Measurements from ENCODE around the gene PARP8.
"Not testable (repeated sequence)": the region's sequence is repeated elsewhere in the genome, so short reads cannot be mapped to it uniquely, and the experiment has no call there.

The PARP8 gene

GRCh38 chr5:50791813-50792212 lies 125.4 kb downstream of the PARP8 start:
- no peak for DNase-seq (ENCODE audit: low read depth)

DNA sequence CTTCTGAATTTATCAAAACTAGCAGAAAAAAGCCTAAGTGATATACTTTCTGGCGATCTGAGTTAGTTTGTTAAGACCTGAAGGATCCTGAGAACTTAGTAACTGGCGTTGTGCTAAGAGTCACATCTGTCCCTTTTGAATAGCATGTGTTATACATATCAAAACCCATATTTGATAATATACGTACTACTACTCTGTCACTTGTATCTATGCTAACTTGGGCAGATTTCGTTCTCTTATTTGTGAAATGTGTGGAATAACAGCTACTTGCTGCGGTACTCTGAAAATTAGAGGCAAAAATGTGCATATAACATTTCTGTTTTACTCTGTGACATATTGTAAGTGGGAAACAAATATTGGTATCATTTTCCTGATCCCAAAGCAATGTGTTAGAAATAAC lies 126.4 kb downstream of the PARP8 start:
- no peak for DNase-seq (ENCODE audit: low read depth)

GRCh38 chr5:50794812-50795211 lies 128.4 kb downstream of the PARP8 start:
- DNase-seq (ENCODE audit: low read depth), result no peak

GRCh38 chr5:50798002-50798401 lies 131.6 kb downstream of the PARP8 start:
- no peak for DNase-seq (ENCODE audit: low read depth)

DNA sequence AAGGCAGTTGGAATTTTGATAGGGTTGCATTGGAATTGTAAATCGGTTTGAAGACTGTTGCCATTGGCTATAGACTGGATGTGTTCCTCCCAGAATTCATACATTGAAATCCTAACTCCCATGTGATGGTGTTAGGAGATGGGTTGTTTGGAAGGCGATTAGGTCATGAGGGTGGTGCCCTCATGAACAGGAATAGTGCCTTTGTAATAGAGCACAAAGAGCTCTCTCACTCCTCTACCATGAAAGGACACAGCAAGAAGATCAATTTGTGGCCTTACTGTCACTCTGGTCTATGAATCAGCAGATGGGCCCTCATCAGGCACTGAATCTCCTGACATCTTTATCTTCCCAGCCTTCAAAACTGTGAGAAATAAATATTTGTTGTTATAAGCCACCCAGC lies 133.2 kb downstream of the PARP8 start:
- no peak for DNase-seq (ENCODE audit: low read depth)

DNA sequence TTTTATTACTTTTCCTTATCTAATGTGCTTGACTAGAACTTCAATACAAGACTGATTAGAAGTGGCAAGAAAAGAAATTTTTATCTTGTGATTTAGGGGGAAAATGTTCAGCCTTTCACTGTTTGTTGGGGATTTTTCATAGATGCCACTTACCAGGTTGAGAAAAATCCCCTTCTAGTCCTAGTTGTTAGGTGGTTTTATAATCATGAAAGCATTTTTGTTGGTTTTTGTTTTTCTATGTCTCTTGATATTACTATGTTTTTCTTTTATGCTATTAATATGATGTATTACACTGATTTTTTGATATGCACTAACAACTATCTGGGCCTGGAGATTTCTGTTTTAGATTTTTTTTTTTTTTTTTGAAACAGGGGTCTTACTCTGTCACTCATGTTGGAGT lies 134.0 kb downstream of the PARP8 start:
- no peak for DNase-seq (ENCODE audit: low read depth)

DNA sequence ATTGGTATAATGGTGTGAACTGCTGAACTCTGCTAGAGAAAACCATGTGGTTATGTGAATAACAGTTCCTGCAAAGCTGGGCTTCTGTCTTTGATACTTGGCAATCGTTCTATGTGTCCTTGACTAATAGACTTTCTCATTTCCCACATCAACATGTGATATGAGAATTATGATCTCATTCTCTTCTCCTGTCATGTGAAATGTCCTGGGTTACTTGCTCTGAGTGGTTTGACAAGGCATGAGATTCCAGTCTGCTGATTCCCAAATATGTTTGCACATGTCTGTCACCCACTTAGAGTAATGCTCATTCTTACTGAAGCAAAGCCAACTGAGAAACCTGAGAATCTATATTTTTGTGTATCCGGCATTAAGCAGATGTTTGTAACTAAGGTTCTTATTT lies 141.2 kb downstream of the PARP8 start:
- no peak for DNase-seq (ENCODE audit: low read depth)

GRCh38 chr5:50808406-50808805 lies 142.0 kb downstream of the PARP8 start:
- no peak for DNase-seq (ENCODE audit: low read depth)

DNA sequence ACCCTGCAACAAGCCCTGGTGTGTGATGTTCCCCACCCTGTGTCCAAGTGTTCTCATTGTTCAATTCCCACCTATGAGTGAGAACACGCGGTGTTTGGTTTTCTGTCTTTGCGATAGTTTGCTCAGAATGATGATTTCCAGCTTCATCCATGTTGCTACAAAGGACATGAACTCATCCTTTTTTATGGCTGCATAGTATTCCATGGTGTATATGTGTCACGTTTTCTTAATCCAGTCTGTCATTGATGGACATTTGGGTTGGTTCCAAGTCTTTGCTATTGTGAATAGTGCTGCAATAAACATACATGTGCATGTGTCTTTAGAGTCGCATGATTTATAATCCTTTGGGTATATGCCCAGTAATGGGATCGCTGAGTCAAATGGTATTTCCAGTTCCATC lies 145.3 kb downstream of the PARP8 start:
- DNase-seq (ENCODE audit: low read depth), result not testable (repeated sequence)

DNA sequence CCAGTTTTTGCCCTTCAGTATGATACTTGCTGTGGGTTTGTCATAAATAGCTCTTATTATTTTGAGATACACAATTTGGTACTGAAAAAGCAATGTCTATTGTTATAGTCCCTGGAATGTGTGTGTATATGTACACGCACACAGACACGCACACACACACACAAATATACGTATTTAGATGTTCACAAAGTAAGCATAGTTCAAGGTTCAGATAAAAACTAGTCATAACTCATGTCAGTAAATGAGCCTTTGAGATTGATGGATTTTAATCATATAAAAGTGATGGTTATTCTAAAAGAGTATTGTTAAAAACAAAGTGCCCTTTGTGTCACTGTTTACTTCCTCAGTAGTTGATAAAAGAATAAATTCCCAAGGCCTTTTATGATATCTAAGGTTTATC lies 147.3 kb downstream of the PARP8 start:
- DNase-seq (ENCODE audit: low read depth), result no peak

- DNase-seq (ENCODE audit: low read depth), result no peak
Observed at GRCh38 chr5:50814556-50814955, 148.1 kb downstream of the PARP8 start.

DNA sequence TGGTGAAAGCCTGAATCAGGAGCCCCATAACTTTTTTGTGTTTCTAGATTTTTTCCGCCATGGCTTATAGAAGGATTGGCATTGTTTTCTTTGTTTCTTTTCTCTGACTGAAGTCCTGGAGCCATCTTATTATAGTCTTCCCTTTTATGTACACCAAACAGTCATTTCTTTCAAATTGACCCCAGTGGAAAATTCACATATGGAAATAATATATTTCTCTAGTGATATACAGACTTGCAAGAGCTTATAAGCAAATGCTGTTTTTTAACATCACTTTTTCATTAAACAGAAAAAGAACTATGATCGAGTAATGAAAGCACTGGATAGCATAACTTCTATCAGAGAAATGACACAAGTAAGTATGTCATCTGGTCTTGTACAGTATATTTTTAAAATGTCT lies 155.6 kb downstream of the PARP8 start:
- DNase-seq (ENCODE audit: low read depth), result no peak

- DNase-seq (ENCODE audit: low read depth), result no peak
Observed at GRCh38 chr5:50822761-50823160, 156.3 kb downstream of the PARP8 start.

GRCh38 chr5:50823568-50823967 lies 157.1 kb downstream of the PARP8 start:
- DNase-seq (ENCODE audit: low read depth), result no peak

- DNase-seq (ENCODE audit: low read depth), result no peak
Observed at GRCh38 chr5:50824109-50824508, 157.7 kb downstream of the PARP8 start.

- no peak for DNase-seq (ENCODE audit: low read depth)
Observed at GRCh38 chr5:50827516-50828247, 161.2 kb downstream of the PARP8 start.

DNA sequence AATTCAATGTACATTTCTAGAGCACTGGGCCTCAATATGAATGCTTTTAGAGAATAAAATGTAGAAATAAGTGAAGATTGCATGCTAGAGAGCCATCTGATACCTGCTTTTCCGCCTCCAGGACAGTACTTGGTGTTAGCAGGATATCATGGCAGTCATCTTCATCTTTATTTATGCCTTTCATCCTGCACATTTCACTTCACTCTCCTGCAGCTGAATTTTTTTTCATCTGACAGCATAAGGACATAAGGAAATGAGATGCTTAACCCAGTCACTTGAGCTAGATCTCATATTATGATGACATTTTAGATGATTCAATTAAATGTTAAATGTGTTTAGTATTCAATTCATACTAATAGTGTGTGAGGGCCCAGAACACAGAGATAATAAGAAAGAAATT lies 162.6 kb downstream of the PARP8 start:
- DNase-seq (ENCODE audit: low read depth), result no peak

DNA sequence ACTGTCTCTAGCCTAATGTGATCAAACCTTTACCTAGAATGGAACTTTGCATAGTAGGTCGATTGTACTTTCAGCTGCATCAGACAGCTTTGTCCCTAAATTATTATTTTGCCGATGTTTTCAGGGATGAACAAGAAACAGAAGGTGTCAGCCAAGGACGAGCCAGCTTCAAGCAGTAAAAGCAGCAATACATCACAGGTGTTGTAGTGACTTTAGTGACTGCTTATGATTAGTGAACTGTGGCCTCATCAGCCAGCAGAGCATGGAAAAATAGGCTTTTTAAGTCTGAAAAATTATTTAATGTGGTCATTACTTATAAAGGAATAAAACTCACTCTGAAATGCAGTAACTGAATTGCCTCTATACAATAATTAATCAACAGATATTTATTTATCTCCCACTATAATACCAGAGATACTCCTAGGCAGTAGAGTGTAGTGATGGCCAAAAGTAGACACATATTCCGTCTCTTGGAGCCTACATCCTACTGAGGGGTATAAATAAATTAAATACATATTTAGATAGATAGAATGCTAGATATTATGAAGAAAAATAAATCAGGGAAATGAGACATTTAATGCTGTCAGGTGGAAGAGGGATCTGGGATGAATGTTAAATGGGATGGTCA lies 166.3 kb downstream of the PARP8 start:
- DNase-seq (ENCODE audit: low read depth), result no peak

DNA sequence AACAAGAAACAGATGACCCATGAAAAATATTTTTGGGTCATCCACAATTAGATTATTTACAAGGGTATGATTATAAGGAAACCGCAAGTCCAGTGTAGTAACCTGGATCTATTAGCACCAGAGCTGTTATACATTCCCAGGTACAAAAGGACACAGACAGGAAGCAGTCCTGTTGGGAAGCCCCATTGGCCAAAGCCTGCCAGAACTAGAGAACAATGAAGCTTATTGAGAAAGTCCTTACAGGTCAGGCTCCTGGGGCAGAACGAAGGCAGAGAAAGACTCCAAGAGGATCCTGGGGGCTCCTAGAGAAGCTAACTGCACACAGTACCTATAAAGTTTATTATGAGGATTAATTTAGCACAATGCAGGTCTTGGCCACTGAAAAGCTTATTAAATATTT lies 169.9 kb downstream of the PARP8 start:
- no peak for DNase-seq (ENCODE audit: low read depth)

DNA sequence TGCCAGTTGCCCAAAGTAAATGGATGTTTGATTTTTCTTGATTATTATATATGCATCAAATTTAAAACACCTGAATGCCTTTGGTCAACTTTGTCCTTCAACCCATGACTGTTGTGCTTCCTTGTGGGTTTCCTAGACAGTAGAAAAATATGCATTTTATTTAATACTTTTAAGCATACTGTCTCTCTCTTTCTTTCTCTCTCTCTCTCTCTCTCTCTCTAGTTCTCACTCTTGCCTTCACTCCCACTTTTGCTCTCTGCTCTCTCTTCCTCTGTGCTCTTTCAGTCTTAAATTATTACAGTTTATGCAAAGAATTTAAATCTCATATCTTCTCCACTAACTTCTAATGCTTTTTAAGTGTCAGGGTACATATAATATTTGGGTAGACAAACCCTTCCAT lies 173.0 kb downstream of the PARP8 start:
- no peak for DNase-seq (ENCODE audit: low read depth)

- no peak for DNase-seq (ENCODE audit: low read depth)
Observed at GRCh38 chr5:50843091-50843490, 176.7 kb downstream of the PARP8 start.

DNA sequence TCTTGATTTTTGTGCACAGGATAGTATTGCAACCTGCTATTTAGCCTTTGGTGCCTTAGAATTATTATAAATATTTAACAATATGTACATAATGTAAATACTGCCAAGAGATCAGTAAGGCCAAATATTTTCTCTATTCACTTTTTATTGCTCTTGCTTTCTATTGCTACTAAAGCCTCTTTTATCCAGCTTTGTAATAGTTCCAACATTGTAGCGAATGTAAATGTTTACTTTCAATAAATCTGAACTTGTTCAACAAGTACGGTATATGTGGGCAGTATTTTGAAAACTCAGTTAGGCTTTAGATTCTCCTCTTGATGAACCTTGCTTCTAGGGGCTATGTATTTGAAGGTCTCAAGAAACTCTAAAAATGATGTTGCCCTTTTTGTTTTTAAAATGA lies 179.8 kb downstream of the PARP8 start:
- no peak for DNase-seq (ENCODE audit: low read depth)

DNA sequence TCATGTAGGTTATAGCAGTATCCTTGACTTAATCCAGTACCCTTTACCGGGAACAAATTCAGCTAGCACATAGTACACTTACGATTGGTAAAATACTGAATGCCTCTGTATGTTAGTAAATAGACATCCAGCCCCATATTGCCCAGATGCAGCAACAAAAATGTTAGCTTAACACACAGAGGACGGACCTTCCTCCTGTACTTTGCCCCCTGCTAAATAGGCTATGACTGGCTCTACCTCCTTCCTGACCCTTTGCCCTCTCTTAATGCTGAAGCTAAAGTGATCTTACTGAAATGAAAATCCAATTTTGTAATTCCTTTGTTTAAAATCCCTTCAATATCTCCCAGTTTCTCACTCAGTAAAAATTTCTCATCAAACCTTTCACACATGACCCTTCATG lies 183.1 kb downstream of the PARP8 start:
- DNase-seq (ENCODE audit: low read depth), result no peak

DNA sequence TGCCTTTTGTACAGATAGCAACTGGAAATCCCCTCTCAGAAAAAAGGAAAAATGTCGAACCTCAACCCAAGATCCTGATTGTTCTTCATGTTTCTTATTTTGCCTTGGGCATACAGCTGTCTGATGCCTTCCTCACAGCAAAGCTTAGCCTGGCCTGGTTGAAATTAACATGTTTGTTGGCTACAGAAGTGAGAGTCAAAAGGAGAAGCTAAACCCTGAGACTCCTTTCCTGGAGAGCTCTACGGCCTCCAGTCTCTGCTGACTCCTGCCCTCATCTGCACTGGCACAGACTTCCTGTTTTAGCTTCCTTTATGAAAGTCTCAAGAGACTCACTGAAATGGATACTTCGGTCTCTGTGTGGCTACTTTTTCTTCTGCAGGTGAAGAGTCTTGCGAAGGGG lies 186.7 kb downstream of the PARP8 start:
- DNase-seq (ENCODE audit: low read depth), result no peak

Measured in stimulated activated CD8-positive, alpha-beta memory T cell treated with anti-CD3 and anti-CD28 coated beads, Interleukin-4, amount 100 ng/mL, for 24 hours (primary cell).